GM12891 (cell line): ENCODE results near the gene DGKI.

Experiments
- POLR2A ChIP-seq: IDR thresholded peaks from 2 replicates; pipeline ENCODE4 v1.6.1; 2011; ENCODE audit warnings: low read depth, low read length, control low read depth
- POLR2AphosphoS5 ChIP-seq: IDR thresholded peaks from 2 replicates; pipeline ENCODE4 v1.6.1; 2011; ENCODE audit warnings: low read depth, low read length, control low read depth
- TAF1 ChIP-seq: IDR thresholded peaks from 2 replicates; pipeline ENCODE4 v1.6.1; 2011; ENCODE audit warnings: low read depth, low read length, control low read depth

GRCh38 chr7:137655804-137656203 is 191.0 kb downstream of the DGKI start:
- TF ChIP-seq POLR2AphosphoS5: no peak
- TF ChIP-seq TAF1: no peak
- no peak for TF ChIP-seq POLR2A
